GM19455 (cell line): Measurements from ENCODE around the gene ZNF766.
"Not testable (repeated sequence)": the region's sequence is repeated elsewhere in the genome, so short reads cannot be mapped to it uniquely, and the experiment has no call there.

Experiments used
- ATAC-seq: cut with Tn5 transposase; IDR thresholded peaks from one replicate; pipeline ENCODE4 v1.9.1; 2021; ENCODE audit not compliant: unreplicated experiment

ZNF766 gene

DNA sequence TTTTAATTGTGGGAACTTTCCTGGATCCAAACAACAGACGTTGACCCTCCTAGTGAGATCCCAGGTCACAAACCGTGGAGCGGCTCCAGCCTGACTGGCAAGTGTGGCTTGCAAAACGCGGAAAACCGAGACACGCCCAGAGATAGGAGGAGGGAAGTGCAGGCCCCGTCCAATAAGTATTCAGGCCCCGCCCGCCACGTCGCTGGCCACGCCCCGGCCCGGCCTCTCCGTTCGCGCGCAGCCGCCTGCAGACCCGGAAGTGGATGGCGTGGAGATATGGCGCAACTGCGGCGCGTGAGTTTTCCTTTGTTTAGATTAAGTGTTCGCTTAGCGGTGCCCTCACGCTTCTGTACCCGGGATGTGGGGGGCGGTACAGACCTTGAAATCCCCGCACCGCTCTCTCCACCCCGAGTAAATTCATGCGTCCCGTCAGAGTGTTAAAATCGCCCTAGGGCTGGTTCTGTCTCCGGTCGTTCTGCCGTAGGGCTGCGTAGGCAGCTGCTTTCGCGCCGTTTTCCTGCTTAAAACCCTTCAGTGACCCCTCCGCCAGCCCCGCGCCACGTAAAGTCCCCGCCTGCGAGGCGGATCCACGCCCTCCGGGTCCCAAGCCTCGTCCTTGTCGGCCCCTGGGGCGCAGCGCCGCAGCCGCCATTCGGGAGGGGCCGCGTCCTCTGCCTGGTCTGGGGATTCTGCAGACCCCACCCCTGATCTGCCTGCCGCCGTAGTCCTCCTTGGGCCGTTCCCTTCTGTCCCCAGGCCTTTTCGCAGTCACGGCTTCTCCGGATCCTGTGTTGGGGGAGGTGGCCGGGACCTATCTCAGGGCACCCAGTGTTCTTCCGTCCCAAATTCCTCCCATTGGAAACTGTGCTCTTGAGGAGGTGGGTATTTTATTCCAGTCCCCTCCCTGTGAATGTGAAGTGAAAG lies at the start of gene ZNF766:
TSS of gene ZNF766 (plus strand) at position 250 of the 924 bp plus-strand sequence. CDS start at position 277, 27 bp downstream.
- ATAC-seq: peak; percentile 88

DNA sequence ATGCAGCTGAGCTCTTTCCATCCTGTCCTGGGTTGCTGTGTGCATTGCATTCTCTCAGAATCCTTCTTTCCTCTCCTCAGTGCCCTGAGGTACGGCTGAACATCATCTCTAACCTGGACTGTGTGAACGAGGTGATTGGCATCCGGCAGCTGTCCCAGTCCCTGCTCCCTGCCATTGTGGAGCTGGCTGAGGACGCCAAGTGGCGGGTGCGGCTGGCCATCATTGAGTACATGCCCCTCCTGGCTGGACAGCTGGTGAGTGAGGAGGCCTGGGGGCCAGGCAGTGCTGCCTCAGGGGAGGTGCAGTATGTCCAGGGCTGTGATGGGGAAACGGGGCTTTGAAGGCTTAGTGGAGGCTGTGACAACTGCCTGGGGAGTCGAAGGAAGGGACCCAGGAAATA lies 49.8 kb upstream of the ZNF766 start:
- ATAC-seq: no peak

DNA sequence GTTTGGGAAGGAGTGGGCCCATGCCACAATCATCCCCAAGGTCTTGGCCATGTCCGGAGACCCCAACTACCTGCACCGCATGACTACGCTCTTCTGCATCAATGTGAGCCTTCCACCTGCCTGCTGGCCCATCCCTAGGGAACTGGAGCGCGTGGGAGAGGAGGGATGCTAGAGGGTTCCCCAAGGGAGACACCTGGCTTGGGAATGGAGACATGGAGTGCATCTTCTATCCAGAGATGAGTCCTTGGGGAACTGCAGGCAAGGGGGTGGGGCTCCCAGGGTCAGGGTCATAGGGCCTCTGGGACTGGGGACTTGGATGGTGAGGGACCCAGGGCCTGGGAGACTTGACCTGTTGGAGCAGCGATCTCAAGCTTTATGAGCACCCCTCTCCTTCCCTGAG lies 48.4 kb upstream of the ZNF766 start:
- no peak for ATAC-seq

DNA sequence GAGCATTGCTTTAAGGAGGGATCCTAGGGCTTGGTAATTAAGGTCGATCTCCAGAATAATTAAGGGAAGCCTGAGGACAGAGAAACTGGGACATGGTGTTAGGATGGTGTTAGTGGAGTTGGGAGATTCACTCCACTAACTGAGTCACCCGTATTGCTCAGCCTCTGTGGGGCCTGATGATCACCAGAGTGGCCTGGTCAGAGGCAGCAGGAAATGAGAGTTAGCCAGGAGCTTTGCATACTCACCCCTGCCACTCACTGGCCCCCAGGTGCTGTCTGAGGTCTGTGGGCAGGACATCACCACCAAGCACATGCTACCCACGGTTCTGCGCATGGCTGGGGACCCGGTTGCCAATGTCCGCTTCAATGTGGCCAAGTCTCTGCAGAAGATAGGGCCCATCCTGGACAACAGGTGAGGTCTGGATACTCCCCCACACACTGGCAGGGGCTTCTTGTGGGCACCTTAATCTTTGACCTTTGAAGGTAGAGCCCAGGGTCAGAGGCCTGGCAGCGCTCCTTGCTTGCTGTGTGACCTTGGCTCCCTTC lies 47.5 kb upstream of the ZNF766 start:
- no peak for ATAC-seq

DNA sequence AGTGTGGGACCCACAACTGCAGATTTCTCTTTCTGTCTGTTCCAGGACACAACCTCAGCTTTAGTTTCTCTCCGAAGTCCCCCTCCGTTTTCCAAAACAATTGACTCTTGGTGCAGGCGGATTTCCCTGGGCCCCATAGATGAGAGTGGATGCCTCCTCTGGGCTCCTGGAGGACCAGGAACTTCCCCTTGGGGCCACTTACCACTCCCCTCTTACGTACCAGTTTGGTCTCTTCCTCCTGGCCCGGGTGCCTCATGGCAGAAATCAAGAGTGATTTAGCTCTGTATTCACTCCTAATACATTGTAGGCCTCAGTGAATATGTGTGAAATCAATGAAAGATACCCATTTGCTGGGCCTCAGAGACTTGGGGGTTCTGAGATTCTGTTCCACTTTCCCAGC lies 45.2 kb upstream of the ZNF766 start:
- no peak for ATAC-seq

DNA sequence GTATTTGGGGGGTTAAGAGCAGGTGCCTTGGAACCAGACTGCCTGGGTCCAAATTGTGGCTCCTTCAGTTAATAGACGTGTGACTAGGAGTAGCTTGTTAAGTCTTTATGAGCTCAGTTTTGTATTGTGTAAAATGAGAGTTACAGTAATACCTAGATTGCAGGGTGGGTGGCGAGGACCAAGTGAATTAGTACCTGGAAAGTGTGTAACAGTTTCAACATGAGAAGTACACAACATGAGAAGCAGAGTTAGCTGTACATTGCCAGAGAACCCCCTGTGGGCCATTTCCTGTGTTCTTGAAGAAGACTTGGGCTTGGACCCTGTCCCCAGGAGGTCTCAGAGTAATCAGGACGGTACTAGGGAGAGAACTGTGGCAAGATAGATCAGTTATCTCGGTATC lies 42.7 kb upstream of the ZNF766 start:
- no peak for ATAC-seq

DNA sequence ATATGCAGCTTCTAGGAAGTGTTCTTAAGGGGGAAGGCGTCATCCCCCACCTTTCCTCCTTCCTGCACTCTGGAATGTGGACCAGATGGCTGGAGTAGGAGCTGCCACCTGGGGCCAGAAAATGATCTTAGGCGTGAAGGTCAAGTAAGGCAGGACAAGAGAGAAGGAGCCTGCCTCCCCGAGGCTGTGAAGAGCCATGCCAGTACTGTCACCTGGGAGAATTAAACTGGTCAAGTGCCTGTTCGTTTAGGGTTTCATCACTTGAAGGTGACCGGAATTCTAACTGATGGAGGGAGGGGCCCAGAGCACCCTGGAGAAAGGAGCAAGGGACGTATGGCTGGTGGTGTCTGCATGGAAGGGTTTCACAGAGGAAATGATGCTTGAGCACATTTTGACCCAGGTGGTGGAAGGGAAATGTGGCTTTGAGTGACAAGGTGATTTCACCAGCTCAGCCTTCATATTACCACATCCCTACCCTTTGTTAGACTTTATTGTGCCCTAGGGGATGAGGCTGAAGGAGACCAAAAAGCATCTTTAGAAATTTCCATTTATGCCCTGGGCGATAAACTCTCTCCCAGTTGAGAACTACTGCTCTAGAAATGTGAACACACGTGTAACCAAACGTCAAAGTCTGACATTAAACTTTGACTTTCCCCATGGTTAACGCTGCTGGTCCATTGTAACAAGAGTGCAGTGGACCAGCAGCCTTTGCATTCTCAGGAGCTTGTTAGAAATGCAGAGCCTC lies 42.0 kb upstream of the ZNF766 start:
- no peak for ATAC-seq

DNA sequence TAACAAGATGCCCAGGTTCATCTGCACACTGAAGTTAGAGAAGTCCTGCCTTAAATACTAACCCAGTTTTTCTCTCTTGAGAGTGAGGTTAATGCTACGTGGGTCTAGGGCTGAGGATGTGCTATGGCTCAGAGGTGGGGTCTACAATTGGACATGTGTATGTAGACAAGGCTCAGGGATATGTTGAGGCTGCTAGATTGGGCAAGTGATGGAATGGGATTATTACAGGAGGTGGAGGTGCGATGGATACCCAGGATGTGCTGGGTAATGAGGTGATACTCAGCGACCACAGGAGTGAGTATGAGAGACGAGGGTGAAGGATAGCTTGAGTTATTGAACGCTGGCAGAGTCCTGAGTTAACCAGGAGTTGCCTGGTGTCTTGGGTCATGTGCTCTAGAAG lies 41.4 kb upstream of the ZNF766 start:
- no peak for ATAC-seq

DNA sequence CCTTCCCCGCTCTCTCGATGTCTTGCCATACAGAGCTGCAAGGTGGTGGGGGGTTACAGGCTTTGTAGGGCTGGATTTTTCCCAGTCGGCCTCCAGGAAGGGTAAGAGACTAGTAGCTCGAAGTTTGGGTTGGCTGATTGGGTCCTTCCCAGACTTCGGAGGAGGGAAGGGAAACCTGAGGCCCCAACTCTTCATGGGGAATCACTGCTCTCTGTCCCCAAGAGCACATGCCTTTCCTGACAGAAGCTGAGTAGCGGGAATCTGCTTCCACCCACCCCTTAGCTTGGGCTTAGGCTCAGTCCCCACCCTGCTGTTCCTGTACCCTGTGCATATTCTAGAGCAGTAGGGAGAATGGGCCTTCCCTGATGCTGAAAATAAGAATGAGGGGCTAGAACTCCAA lies 39.9 kb upstream of the ZNF766 start:
- ATAC-seq: no peak

DNA sequence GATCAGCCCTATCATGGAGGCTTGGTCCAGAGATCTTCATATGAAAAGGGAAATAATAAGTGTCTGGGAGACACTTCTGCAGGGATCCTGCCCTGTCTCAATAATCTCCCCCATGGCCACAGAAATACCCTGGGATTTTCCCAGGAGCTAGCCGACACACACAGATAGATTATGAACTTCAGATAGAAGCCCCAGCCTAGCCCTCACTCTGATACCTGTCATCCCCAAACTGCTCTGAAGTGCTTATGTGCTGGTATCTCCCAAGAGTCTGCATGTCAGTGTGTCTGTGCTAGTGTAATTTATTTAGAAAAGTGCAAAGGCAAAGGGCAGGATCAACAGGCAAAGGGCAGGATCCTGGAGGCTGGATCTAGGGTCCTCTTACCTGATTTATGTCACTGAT lies 38.7 kb upstream of the ZNF766 start:
- no peak for ATAC-seq

DNA sequence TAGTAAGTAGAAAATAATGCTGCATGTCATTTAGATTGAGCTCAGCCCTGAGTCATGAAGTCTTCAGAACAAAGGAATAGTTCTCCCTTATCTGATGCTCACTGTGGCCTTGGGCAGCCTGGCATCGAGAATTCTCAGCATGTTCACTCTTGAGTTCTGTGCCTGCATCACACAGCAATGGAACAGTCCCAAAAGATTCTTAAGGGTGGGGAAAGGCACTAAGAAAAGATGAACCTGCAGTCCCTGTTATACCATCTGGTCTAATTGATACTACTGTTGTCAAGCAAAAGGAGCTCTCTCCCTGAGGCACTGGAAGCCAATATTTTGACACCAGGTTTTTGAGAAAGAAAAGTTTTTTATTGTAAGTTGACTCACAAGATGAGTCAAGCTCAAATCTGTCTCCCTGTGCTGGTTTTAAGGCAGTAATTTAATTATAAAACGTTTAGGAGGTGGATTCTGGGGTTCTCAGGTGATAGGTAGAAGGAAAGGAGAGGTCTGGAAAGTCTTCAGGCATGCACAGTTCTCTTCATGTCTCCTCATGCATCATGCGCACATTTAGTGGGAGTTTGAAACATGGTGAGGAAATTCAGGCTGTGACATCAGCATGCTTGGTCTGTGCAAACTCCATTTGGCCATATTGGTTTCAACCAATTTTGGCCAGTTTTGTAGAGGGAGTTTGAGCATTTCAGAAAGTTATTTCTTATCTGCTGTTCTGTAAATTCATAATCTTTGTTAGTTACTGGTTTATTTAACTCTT lies 38.1 kb upstream of the ZNF766 start:
- no peak for ATAC-seq

DNA sequence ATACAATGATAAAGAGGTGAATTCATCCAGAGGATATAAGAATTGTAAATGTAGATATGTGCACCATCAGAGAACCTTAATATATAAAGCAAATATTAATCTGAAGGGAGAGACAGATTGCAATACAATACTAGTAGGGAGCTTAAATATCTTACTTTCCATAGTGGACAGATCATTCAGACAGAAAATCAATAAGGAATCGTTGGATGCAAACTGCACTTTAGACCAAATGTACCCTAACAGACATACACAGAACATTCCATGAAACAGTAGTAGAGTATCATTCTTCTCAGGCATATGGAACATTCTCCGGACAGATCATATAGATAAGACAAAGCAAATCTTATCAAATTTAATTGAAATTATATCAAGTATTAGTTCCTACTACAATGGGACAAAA lies 35.0 kb upstream of the ZNF766 start:
- no peak for ATAC-seq

DNA sequence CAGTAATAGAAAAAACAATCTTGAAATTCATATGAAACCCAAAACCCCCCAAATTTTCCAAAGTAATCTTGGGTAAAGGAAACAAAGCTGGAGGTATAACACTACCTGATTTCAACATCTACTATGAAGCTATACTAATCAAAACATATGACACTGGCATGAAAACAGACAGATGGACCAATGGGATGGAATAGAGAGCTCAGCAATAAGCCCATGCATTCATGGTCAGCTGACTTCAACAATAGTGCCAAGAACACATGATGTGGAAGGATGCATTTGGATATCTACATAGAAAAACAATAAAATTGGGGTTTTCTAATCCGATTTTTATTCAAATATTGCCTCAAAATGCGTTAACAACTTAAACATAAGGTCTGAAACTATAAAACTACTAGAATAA lies 32.2 kb upstream of the ZNF766 start:
- no peak for ATAC-seq

DNA sequence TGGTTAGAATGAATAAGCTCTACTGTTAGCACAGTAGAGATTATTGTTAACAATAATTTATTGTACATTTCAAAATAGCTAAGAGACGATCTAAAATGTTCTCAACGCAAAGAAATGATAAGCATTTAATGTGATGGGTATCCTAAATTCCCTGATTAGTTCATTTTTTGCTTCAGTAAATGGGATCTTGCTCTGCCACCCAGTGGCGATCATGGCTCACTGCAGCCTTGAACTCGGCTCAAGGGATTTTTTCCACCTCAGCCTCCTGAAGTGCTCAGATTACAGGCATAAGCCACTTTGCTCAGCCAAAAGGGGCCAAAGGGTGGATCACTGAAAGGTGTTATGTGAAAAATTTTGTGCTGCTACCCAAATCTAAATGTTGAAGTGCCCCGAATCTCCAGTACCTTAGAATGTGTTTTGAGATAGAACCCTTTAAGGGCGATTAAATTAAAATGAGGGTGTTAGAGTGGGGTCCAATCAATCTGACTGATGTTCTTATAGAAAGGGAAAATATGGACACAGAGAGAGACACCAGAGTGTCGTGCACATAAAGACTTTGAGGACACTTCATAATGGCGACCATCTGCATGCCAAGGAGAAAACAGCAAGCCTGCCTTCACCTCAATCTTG lies 31.5 kb upstream of the ZNF766 start:
- ATAC-seq: no peak

DNA sequence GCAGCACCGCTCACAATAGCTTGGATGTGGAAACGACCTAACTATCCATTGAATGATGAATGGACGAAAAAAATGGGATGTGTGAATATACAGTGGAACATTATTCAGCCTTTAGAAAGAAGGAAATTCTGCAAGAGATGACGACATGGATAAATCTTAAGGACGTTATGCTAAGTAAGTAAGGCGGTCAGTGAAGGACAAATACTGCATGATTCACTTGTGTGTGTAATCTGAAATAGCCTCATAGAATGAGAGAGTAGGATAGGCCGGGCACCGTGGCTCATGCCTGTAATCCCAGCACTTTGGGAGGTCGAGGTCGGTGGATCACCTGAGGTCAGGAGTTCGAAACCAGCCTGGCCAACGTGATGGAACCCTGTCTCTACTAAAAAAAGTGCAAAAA lies 25.4 kb upstream of the ZNF766 start:
- no peak for ATAC-seq

DNA sequence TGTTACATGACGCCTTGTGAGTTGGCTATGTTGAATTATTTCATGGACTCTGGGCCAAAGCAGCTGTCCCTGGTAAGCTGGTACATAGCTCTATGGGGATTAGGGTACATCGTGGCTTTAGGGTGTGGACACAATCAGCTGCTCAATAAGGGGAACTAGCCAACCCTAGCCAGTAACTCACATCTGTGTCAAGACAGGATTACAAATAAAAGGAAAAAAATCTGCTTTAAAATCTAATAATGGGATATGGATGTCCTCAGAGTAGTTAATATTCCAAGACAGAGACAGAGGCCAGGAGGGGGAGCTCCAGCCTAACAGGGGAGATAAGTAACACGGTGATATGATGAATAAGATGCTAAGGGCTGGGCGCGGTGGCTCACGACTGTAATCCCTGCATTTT lies 21.1 kb upstream of the ZNF766 start:
- no peak for ATAC-seq

DNA sequence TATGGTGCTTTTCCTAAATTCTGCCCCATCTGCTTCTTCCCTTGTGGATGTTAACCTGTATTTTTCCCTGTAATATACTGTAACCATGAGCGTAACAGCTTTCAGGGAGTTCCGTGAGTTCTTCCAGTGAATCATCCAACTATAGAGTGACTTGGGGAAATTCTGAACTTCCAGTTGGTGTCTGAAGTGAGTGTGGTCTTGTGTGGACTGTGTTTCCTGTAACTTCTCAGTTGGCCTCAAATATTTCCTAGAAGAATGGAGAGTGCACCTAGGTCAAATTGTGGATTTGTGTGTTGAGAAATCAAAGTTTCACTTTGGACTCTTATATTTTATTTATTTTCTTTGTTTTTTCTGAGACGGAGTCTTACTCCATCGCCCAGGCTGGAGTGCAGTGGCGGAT lies 11.0 kb upstream of the ZNF766 start:
- ATAC-seq: no peak

DNA sequence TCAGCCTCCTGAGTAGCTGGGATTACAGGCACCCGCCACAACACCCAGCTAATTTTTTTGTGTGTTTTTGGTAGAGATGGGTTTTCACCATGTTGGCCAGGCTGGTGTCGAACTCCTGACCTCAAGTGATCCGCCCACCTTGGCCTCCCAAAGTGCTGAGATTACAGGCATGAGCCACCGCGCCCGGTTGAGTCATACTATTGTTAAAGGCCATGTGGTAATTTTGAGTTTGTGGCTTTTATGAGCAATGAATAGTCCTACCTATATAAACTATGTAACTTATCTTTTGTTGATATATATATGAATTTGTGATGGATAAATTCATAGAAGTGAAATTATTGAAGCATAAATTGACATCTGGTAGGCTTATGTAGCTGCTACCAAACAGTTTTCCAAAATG lies 3.8 kb upstream of the ZNF766 start:
- not testable (repeated sequence) for ATAC-seq

DNA sequence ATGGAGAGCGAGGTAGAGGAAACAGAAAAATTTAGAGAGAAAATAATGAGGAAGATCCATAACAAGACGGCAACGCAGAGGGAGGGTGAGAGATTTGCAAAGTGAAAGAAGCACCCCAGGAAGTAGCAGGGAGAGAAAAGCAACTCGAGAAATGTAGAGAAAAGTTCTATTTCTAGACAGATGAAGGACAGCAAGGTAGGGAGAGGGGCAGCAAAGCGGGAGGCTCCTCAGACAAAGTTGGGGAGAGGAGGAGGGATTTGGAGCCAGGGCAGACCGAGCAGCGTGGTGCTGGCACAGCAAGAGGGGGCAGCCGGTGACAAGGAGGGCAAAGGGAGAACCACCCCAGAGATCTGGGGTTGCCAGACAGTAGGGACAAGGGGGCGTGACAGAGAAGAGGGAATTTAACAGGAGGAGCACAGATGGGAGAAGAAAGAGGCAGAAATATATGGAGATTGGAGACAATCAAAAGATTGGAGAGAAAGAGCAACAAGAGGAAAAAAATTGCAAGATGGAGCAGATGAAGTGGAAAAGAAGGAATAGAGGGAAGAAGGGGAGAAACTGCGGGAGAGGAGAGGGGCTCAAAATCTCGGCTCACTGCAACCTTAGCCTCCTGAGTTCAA lies 989 bp downstream of the ZNF766 start:
- no peak for ATAC-seq

DNA sequence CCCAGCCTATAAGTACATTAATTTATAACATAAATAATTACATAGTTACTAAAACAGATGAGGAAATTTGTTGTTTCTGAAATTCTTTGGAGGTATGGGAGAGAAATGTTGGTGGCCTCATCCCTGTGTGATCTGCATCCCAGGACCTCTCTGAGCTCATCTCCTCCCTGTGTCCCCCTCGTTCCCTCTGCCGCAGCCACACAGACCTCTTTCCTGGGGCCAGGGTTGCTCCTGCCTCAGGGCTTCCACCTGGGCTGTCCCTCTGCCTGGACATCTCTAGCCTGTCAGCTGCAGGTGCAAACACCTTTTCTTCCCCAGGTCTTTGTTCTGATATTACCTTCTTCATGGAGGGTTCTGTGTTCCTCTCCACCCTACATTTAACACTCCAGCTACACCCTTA lies 3.9 kb downstream of the ZNF766 start:
- no peak for ATAC-seq
